ENCODE measurements around the gene MYL6.
A peak's percentile ranks its signal among the peaks of the same experiment; 100 is the strongest.

DNA sequence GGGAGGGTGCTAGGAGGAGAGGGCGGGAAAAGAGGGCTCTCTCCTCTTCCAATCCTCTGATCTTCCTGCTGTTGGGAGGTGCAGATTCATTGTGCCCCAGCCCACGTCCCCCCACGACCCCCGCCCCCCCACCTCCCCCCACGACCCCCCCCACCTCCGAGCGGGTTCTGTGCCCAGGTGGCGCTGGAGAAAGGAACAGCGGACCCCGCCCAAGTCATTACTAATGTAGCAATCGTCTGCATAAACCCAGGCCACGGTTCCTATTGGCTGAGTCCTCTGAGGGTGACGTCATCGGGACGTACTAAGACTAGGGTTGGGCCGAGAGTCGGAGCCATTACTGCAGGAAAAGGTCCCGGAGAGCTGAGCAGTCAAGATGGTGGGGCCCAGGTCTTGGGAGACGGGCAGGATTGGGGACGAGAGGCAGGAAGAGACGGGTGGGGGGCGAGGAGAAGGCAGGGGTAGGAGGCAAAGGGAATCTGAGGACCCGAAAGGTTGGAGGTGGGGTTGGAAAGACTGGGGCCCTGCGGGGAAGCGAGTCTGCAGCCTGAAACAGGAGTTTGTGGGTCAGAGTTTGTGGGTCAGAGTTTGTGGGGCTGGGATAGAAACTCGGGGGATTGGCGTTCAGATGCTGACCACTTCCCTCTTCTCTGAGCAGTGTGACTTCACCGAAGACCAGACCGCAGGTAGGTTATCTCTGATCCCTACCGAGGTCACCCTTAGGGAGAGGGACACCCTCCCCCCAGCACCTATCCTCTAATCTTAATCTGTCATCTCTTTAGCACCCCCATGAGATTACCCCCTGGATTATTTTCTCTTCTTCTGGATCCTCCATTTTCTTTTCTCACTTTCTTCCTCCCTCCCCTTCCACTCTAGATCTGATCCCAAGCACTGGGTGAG lies at the start of gene MYL6:
- TF ChIP-seq, protein P1, sequence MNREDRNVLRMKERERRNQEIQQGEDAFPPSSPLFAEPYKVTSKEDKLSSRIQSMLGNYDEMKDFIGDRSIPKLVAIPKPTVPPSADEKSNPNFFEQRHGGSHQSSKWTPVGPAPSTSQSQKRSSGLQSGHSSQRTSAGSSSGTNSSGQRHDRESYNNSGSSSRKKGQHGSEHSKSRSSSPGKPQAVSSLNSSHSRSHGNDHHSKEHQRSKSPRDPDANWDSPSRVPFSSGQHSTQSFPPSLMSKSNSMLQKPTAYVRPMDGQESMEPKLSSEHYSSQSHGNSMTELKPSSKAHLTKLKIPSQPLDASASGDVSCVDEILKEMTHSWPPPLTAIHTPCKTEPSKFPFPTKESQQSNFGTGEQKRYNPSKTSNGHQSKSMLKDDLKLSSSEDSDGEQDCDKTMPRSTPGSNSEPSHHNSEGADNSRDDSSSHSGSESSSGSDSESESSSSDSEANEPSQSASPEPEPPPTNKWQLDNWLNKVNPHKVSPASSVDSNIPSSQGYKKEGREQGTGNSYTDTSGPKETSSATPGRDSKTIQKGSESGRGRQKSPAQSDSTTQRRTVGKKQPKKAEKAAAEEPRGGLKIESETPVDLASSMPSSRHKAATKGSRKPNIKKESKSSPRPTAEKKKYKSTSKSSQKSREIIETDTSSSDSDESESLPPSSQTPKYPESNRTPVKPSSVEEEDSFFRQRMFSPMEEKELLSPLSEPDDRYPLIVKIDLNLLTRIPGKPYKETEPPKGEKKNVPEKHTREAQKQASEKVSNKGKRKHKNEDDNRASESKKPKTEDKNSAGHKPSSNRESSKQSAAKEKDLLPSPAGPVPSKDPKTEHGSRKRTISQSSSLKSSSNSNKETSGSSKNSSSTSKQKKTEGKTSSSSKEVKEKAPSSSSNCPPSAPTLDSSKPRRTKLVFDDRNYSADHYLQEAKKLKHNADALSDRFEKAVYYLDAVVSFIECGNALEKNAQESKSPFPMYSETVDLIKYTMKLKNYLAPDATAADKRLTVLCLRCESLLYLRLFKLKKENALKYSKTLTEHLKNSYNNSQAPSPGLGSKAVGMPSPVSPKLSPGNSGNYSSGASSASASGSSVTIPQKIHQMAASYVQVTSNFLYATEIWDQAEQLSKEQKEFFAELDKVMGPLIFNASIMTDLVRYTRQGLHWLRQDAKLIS (CRISPR knock-in tag; IDR thresholded peaks at IDR 0.05), result peak; percentile 78
- TF ChIP-seq, protein P2, sequence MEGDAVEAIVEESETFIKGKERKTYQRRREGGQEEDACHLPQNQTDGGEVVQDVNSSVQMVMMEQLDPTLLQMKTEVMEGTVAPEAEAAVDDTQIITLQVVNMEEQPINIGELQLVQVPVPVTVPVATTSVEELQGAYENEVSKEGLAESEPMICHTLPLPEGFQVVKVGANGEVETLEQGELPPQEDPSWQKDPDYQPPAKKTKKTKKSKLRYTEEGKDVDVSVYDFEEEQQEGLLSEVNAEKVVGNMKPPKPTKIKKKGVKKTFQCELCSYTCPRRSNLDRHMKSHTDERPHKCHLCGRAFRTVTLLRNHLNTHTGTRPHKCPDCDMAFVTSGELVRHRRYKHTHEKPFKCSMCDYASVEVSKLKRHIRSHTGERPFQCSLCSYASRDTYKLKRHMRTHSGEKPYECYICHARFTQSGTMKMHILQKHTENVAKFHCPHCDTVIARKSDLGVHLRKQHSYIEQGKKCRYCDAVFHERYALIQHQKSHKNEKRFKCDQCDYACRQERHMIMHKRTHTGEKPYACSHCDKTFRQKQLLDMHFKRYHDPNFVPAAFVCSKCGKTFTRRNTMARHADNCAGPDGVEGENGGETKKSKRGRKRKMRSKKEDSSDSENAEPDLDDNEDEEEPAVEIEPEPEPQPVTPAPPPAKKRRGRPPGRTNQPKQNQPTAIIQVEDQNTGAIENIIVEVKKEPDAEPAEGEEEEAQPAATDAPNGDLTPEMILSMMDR (IDR thresholded peaks at IDR 0.05 in 2 of 3, conservative IDR thresholded peaks at IDR 0.05 in 1 of 3; ENCODE audit: insufficient read depth in 2 of 3, low read depth in 1 of 3, low read length in 3 of 3), result no peak
- no peak for TF ChIP-seq EZH2 (IDR thresholded peaks at IDR 0.05; ENCODE audit: borderline replicate concordance, low read depth, low read length)
- TF ChIP-seq KAT7 (CRISPR knock-in tag; IDR thresholded peaks at IDR 0.05; ENCODE audit: borderline replicate concordance), result no peak
- TF ChIP-seq, protein P3, sequence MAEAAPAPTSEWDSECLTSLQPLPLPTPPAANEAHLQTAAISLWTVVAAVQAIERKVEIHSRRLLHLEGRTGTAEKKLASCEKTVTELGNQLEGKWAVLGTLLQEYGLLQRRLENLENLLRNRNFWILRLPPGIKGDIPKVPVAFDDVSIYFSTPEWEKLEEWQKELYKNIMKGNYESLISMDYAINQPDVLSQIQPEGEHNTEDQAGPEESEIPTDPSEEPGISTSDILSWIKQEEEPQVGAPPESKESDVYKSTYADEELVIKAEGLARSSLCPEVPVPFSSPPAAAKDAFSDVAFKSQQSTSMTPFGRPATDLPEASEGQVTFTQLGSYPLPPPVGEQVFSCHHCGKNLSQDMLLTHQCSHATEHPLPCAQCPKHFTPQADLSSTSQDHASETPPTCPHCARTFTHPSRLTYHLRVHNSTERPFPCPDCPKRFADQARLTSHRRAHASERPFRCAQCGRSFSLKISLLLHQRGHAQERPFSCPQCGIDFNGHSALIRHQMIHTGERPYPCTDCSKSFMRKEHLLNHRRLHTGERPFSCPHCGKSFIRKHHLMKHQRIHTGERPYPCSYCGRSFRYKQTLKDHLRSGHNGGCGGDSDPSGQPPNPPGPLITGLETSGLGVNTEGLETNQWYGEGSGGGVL (CRISPR knock-in tag; IDR thresholded peaks at IDR 0.05), result no peak
- TF ChIP-seq KLF10 (CRISPR knock-in tag; IDR thresholded peaks at IDR 0.05), result no peak
- TF ChIP-seq ELF1 (tag; IDR thresholded peaks at IDR 0.05), result no peak; the same call in 1 of the 2 replicates
- TF ChIP-seq, protein P4, sequence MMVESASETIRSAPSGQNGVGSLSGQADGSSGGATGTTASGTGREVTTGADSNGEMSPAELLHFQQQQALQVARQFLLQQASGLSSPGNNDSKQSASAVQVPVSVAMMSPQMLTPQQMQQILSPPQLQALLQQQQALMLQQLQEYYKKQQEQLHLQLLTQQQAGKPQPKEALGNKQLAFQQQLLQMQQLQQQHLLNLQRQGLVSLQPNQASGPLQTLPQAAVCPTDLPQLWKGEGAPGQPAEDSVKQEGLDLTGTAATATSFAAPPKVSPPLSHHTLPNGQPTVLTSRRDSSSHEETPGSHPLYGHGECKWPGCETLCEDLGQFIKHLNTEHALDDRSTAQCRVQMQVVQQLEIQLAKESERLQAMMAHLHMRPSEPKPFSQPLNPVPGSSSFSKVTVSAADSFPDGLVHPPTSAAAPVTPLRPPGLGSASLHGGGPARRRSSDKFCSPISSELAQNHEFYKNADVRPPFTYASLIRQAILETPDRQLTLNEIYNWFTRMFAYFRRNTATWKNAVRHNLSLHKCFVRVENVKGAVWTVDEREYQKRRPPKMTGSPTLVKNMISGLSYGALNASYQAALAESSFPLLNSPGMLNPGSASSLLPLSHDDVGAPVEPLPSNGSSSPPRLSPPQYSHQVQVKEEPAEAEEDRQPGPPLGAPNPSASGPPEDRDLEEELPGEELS (CRISPR knock-in tag; IDR thresholded peaks at IDR 0.05; ENCODE audit: borderline replicate concordance), result 0 out of 2 replicates have a peak, but pooled peaks have one; percentile 47
- no peak for TF ChIP-seq HSF4 (CRISPR knock-in tag; IDR thresholded peaks at IDR 0.05; ENCODE audit: borderline replicate concordance)
- TF ChIP-seq, protein P5, sequence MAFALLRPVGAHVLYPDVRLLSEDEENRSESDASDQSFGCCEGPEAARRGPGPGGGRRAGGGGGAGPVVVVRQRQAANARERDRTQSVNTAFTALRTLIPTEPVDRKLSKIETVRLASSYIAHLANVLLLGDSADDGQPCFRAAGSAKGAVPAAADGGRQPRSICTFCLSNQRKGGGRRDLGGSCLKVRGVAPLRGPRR (CRISPR knock-in tag; IDR thresholded peaks at IDR 0.05), result 0 out of 2 replicates have a peak, but pooled peaks have one; percentile 13
- peak; percentile 98 for TF ChIP-seq POLR2AphosphoS5 (IDR thresholded peaks at IDR 0.05; ENCODE audit: control insufficient read depth, insufficient read depth, low read depth, low read length)
- TF ChIP-seq, protein P6, sequence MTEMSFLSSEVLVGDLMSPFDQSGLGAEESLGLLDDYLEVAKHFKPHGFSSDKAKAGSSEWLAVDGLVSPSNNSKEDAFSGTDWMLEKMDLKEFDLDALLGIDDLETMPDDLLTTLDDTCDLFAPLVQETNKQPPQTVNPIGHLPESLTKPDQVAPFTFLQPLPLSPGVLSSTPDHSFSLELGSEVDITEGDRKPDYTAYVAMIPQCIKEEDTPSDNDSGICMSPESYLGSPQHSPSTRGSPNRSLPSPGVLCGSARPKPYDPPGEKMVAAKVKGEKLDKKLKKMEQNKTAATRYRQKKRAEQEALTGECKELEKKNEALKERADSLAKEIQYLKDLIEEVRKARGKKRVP (CRISPR knock-in tag; IDR thresholded peaks at IDR 0.05), result peak; percentile 61
- TF ChIP-seq RAD21 (CRISPR knock-in tag; conservative IDR thresholded peaks at IDR 0.05 in 1 of 2, IDR thresholded peaks at IDR 0.05 in 1 of 2), result peak in 1 of 2 experiments; percentile 17; a peak in 1 of 4 replicates

Data from K562 (cell line).